ENCODE measurements around the gene PDGFC. TPM values are rescaled to one million over a fixed set of nuclear protein-coding genes. Genes with fewer than 3 reads are reported as not detected.

The PDGFC gene
- total RNA-seq, 1 donor: 145 TPM

GRCh38 chr4:156786713-156787112 lies 184.9 kb downstream of the PDGFC start:
- TF ChIP-seq CTCF (IDR thresholded peaks at IDR 0.05; ENCODE audit: extremely low read depth, low read depth, low read length): no peak
- Histone ChIP-seq H3K79me2 (ENCODE audit: insufficient read depth, low read length) (peaks cover 69% of the 10 kb centered on the region), H3K9me3 (ENCODE audit: low read depth, low read length) (no peaks in the 10 kb centered on the region), H4K20me1 (ENCODE audit: insufficient read depth, low read length) (no peaks in the 10 kb centered on the region), H3K4me1 (ENCODE audit: insufficient read depth, low read length) (peaks cover 25% of the 10 kb centered on the region), H3K27ac (ENCODE audit: low read depth, low read length) (no peak overlapping the region), H3K4me2 (ENCODE audit: insufficient read depth, low read length) (no peak overlapping the region), H3K27me3 (ENCODE audit: insufficient read depth, low read length) (no peaks in the 10 kb centered on the region), H2AFZ (ENCODE audit: low read length) (no peak overlapping the region), H3K36me3 (ENCODE audit: insufficient read depth, low read length) (peaks cover 6% of the 10 kb centered on the region), H3K4me3 (ENCODE audit: insufficient read depth, low read length) (no peak overlapping the region)
- no peak for DNase-seq (ENCODE audit: insufficient read length, low spot score, missing footprints)

GRCh38 chr4:156784970-156785369 lies 186.6 kb downstream of the PDGFC start:
- peaks cover 73% of the 10 kb centered on the region for H3K79me2 ChIP-seq (ENCODE audit: insufficient read depth, low read length)

GRCh38 chr4:156783966-156784365 lies 187.6 kb downstream of the PDGFC start:
- Histone ChIP-seq H2AFZ (ENCODE audit: low read length) (no peak overlapping the region), H3K79me2 (ENCODE audit: insufficient read depth, low read length) (peaks cover 67% of the 10 kb centered on the region), H4K20me1 (ENCODE audit: insufficient read depth, low read length) (no peaks in the 10 kb centered on the region), H3K9me3 (ENCODE audit: low read depth, low read length) (no peaks in the 10 kb centered on the region), H3K27ac (ENCODE audit: low read depth, low read length) (no peak overlapping the region), H3K4me2 (ENCODE audit: insufficient read depth, low read length) (no peak overlapping the region), H3K27me3 (ENCODE audit: insufficient read depth, low read length) (no peaks in the 10 kb centered on the region), H3K4me3 (ENCODE audit: insufficient read depth, low read length) (no peak overlapping the region), H3K36me3 (ENCODE audit: insufficient read depth, low read length) (peaks cover 6% of the 10 kb centered on the region), H3K4me1 (ENCODE audit: insufficient read depth, low read length) (peaks cover 32% of the 10 kb centered on the region)
- no peak for DNase-seq (ENCODE audit: insufficient read length, low spot score, missing footprints)
- TF ChIP-seq CTCF (IDR thresholded peaks at IDR 0.05; ENCODE audit: extremely low read depth, low read depth, low read length): no peak

More at GRCh38 chr4:156784970-156785369, 186.6 kb downstream of the PDGFC start:
- DNase-seq (ENCODE audit: insufficient read length, low spot score, missing footprints): no peak
- H3K9me3 ChIP-seq (ENCODE audit: low read depth, low read length): no peaks in the 10 kb centered on the region
- no peaks in the 10 kb centered on the region for H4K20me1 ChIP-seq (ENCODE audit: insufficient read depth, low read length)
- H3K36me3 ChIP-seq (ENCODE audit: insufficient read depth, low read length): peaks cover 6% of the 10 kb centered on the region
- H2AFZ ChIP-seq (ENCODE audit: low read length): no peak overlapping the region
- H3K27ac ChIP-seq (ENCODE audit: low read depth, low read length): no peak overlapping the region
- no peak overlapping the region for H3K4me3 ChIP-seq (ENCODE audit: insufficient read depth, low read length)
- no peak for TF ChIP-seq CTCF (IDR thresholded peaks at IDR 0.05; ENCODE audit: extremely low read depth, low read depth, low read length)
- no peaks in the 10 kb centered on the region for H3K27me3 ChIP-seq (ENCODE audit: insufficient read depth, low read length)
- peaks cover 29% of the 10 kb centered on the region for H3K4me1 ChIP-seq (ENCODE audit: insufficient read depth, low read length)
- H3K4me2 ChIP-seq (ENCODE audit: insufficient read depth, low read length): no peak overlapping the region

- no peaks in the 10 kb centered on the region for H3K9me3 ChIP-seq (ENCODE audit: low read depth, low read length)
- H4K20me1 ChIP-seq (ENCODE audit: insufficient read depth, low read length): no peaks in the 10 kb centered on the region
- H3K27me3 ChIP-seq (ENCODE audit: insufficient read depth, low read length): no peaks in the 10 kb centered on the region
- H3K4me1 ChIP-seq (ENCODE audit: insufficient read depth, low read length): peaks cover 46% of the 10 kb centered on the region
- H3K4me3 ChIP-seq (ENCODE audit: insufficient read depth, low read length): no peak overlapping the region
- DNase-seq (ENCODE audit: insufficient read length, low spot score, missing footprints): no peak
- no peak for TF ChIP-seq CTCF (IDR thresholded peaks at IDR 0.05; ENCODE audit: extremely low read depth, low read depth, low read length)
- H3K79me2 ChIP-seq (ENCODE audit: insufficient read depth, low read length): peaks cover 58% of the 10 kb centered on the region
- no peak overlapping the region for H2AFZ ChIP-seq (ENCODE audit: low read length)
- H3K27ac ChIP-seq (ENCODE audit: low read depth, low read length): no peak overlapping the region
- no peak overlapping the region for H3K4me2 ChIP-seq (ENCODE audit: insufficient read depth, low read length)
- H3K36me3 ChIP-seq (ENCODE audit: insufficient read depth, low read length): peaks cover 6% of the 10 kb centered on the region
Observed at GRCh38 chr4:156782491-156782890, 189.1 kb downstream of the PDGFC start.
